Prostate gland (tissue), 2 donors: ENCODE results near the gene SH3BP1.

Experiments used
- POLR2AphosphoS5 ChIP-seq: sonication (generic); formaldehyde crosslinking; IDR thresholded peaks from one replicate; pipeline ENCODE4 v1.6.1; 2017; ENCODE audit warnings: antibody characterized with exemption
- TF ChIP-seq, protein P1 (sequence below), 4 experiments: fragments of 200-600 bp in 2 of 4; fragments of 450-650 bp in 2 of 4; sonication (generic) in 2 of 4; IDR thresholded peaks; 1 replicate in 3 of 4; 2 replicates in 1 of 4; pipeline ENCODE4 v1.5.1; 2016 to 2019; ENCODE audit warnings: antibody characterized with exemption in 4 of 4, mild to moderate bottlenecking in 2 of 4, moderate library complexity in 2 of 4

DNA sequence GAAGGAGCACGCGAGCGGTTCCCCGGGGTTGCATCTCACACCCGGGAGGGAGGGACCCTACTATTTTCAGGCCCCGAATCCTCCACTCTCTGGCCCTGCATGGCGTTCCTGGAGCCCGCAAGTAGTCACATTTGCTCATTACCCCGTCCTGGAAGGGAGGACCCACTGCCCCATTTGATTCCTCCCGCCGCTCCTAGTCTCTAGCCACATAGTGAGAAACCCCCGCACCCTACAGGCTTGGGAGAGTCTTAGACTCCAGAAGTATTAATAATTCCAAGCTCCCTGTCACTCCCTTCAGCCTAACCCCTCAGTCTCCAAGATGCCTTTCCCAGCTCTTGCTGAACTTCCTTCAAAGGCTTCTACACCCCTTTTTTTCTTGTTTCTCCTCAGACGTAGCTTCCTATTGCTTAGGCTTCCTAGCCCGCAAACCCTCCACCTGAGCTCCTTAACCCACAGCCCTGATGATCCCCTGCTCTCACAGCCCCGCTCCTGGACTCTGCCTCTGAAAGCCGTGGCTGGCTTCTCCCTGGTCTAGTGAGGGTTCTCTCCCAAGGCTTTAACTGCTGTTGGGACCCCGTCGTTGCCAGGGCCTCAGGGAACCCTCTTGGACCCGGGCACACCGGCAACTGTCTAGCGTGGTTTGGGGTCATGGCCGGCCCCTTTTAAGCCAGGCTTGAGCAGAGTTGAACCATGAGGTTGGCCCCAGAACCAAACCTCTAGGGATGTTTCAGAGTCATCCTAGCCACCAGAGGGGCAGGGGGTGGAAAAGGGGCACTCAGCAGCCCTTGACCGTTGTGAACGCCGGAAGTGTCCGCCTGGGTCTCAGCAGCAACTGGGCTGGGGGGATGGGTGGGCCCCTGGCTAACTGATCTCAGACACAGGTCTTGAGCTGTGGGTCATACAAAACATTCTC, 30.0 kb upstream of the SH3BP1 start:
- TF ChIP-seq, protein P1, sequence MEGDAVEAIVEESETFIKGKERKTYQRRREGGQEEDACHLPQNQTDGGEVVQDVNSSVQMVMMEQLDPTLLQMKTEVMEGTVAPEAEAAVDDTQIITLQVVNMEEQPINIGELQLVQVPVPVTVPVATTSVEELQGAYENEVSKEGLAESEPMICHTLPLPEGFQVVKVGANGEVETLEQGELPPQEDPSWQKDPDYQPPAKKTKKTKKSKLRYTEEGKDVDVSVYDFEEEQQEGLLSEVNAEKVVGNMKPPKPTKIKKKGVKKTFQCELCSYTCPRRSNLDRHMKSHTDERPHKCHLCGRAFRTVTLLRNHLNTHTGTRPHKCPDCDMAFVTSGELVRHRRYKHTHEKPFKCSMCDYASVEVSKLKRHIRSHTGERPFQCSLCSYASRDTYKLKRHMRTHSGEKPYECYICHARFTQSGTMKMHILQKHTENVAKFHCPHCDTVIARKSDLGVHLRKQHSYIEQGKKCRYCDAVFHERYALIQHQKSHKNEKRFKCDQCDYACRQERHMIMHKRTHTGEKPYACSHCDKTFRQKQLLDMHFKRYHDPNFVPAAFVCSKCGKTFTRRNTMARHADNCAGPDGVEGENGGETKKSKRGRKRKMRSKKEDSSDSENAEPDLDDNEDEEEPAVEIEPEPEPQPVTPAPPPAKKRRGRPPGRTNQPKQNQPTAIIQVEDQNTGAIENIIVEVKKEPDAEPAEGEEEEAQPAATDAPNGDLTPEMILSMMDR (IDR thresholded peaks at IDR 0.05): no peak
- TF ChIP-seq POLR2AphosphoS5: no peak
